Islet of Langerhans (tissue), 1 donor: ENCODE results near the gene C1orf141.
"Not testable (repeated sequence)": the region's sequence is repeated elsewhere in the genome, so short reads cannot be mapped to it uniquely, and the experiment has no call there.

Experiments
- FAIRE-seq: peaks from one replicate; lab custom pipeline; 2011; peaks lifted over from hg19 to GRCh38; lab: Jason Lieb, UNC

Gene C1orf141

GRCh38 chr1:67142931-67143330 lies 8.2 kb upstream of the C1orf141 start:
- no peak for FAIRE-seq

DNA sequence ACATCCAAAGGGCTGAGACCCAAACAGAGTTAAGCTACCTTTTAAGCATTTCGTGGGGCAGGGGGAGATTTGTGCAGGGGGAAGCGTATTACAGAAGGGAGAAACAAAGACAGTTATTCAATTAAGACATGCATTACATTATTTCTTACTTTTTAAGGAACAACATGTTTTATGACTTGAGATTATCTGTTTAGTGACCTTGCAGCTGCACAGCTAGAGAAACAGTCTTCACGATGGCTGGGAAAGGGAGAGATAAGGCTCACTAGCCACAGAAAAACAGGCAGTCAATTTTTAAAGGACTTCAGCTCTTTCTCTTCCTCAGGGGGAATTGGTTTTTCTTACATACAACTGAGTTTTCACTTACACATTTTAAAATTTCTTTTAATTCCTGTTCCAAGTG lies 7.1 kb upstream of the C1orf141 start:
- not testable (repeated sequence) for FAIRE-seq

DNA sequence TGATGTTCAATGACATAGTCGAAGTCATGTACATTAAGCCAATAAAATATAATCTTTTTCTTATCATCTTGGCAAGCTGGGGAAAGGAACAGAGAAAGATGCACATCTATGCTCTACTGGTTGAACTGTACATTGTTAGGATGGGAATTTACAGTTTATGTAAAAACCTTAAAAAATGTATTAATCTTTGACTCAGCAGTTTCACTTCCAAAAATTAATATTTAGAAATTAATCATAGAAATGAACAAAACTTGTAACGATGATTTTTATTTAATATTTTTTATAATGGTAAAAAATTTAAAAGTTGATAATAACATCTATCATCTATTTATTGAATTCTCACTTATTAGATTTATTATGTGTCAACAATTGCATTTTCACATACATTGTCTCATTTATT lies 5.7 kb upstream of the C1orf141 start:
- FAIRE-seq, result no peak

- peak; percentile 97 for FAIRE-seq
These were observed 4.2 kb upstream of the C1orf141 start for GRCh38 chr1:67138813-67139499.

DNA sequence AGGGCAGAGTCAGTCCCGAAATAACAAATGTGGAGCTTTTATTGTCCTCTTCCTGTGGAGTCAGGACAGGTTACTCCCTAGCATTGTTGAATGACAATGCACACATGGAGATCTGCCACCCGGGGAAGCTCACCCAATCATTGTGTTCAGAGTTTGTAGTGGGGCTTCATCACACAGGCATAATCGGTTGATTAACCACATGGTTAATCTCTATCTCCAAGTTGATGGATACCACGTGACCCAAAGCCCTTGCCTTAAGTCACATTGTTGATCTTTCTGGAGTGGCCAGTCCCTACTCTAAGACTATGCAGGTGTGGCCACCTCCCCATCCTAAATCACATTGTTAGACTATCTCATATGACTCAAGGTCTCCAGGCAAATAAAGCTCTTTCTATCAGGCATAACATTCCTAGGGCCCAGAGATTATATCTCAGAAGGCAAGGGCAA lies 2.6 kb upstream of the C1orf141 start:
- no peak for FAIRE-seq

GRCh38 chr1:67135354-67135753 lies 584 bp upstream of the C1orf141 start:
- FAIRE-seq, result no peak

- FAIRE-seq, result no peak
These were observed 1.6 kb downstream of the C1orf141 start for GRCh38 chr1:67133177-67133576.

GRCh38 chr1:67130673-67131072 lies 4.1 kb downstream of the C1orf141 start:
- FAIRE-seq, result no peak

- FAIRE-seq, result peak; percentile 60
These were observed 7.8 kb downstream of the C1orf141 start for GRCh38 chr1:67126974-67127373.

GRCh38 chr1:67126111-67126746 lies 8.5 kb downstream of the C1orf141 start:
- FAIRE-seq, result no peak

DNA sequence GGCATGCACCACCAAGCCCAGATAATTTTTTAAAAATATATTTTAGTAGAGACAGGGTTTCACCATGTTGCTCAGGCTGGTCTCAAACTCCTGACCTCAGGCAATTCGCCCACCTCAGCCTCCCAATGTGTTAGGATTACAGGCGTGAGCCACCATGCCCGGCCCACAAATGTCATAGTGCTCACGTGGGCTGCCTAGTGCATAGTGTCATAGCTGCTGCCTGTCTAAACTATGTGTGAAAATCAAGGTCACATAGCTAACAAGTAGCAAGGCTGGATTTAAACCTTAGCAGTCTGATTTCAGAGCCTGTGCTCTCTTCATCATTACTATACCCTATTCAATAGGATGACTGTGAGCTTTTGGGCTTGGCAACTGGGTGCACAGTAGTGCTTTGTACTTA lies 10.3 kb downstream of the C1orf141 start:
- FAIRE-seq, result no peak

- peak; percentile 41 for FAIRE-seq
These were observed 13.7 kb downstream of the C1orf141 start for GRCh38 chr1:67120855-67121619.

- no peak for FAIRE-seq
These were observed 16.1 kb downstream of the C1orf141 start for GRCh38 chr1:67118646-67119045.

GRCh38 chr1:67118191-67118590 lies 16.6 kb downstream of the C1orf141 start:
- FAIRE-seq, result no peak

DNA sequence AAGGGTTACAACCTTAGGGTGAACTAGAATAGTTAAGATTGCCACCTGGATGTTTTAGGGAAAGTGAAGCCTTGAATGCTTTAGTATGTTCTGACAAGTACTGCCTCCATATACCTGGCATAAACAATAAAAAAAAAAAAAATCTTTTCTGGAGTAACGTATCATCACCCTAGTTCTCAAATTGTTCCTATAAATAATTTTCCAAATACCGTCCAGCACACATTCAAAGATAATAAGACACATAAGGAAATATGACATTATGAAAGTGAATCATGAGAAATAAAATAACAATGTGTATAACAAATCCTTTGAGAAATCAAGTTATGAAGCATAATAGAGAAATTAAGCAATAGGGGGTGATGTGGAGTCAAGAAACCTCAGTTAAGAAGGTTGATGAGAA lies 20.6 kb downstream of the C1orf141 start:
- no peak for FAIRE-seq

DNA sequence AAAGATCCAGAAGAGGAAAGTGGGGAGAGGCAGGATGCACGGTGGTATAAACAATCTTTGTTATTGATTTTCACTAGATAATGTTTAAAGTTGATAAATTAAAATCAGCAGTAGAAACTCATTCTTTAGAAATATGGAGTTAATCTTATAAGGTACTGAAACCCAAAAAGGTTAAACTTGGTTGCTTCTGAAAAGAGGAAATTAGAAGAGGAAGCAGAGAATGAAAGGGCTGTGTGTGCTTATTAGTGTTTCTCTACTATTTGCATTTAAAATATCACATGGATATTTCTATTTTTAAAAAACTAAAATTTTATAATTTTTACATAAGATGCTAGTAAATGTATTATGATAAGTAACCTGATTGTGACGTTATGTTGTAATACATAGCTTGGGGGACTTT lies 24.4 kb downstream of the C1orf141 start:
- peak; percentile 17 for FAIRE-seq

GRCh38 chr1:67105508-67105907 lies 29.3 kb downstream of the C1orf141 start:
- FAIRE-seq, result no peak

DNA sequence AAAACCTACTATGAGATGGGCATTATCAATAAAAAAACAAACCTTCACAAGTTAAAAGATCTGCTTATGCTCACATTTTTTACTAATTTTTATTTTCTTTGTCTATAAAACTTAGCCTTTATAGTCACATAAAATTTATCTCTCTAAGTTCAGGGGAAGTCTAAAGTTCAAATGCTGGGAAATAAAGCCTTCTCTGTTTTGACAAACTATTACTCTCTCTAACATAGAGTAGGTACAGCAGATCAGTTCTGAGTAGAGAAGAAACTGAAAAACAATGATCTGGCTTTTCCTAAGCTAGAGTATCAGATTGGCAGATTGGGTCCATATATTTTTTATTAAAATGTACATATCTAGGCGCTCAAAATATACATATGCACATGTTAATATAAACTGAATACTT lies 31.2 kb downstream of the C1orf141 start:
- no peak for FAIRE-seq

DNA sequence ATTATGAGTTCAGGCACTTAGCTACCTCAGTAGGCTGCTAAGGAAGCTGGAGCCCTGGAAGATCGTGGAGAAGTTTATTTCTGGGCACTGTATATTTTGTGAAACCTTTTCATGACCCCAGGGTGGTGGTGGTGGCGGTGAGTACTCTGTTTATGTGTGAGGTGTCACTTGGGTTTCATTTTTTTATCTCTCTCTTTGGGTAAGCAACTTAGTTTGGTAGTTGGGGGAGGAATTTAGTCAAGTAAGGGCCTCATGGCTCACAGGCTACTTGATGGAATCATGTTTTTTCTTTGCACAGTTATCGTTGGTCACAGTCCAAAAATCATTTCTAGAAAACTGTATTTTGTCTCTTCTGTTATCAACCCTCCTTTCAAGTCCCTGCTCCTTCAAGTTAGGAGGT lies 33.9 kb downstream of the C1orf141 start:
- no peak for FAIRE-seq

GRCh38 chr1:67097305-67097704 lies 37.5 kb downstream of the C1orf141 start:
- no peak for FAIRE-seq

DNA sequence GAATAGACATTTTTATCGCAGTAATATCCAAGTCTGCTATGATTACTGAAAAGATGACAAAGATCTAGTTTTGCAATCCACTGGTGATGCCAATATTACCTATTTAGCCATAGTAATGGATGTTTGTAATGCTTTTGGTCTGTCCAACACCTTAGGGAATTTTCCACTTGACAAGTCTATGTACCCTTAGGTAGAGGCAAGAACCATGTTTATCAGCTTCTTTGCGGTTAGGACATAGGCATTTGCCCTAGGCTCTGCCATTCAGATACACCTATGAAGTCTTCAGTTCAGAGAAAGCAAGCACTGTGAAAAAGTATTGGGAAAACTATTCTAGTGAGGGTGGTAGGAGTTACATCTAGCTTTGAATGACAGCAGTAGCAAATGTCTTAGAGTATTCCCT lies 40.6 kb downstream of the C1orf141 start:
- FAIRE-seq, result no peak

DNA sequence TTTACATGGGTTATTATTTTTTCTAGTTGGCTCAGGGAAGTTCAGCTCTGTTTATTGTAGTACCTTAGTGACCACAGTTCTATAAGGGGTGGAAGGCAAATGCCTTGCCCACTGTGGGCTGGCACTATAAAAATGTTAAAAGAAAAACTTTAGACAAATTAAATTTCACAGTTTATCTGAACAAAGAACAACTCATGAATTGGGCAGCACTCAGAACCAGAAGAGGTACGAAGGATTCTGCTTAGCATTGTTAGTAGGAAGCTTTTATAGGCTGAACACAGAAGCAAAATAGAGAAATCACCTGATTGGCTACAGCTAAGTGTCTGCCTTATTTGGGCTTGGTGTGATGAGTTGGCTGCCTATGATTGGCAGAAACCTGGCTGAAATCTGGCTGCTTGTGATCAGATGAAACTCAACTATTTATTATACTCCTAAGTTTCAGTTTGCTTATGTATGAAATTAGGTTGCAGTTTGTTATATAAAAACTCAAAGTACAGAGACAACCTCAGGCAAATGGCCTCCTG lies 45.0 kb downstream of the C1orf141 start:
- no peak for FAIRE-seq

- FAIRE-seq, result no peak
These were observed 46.3 kb downstream of the C1orf141 start for GRCh38 chr1:67088440-67088839.
